Hematopoietic multipotent progenitor cell (in vitro differentiated cells): ENCODE results near the gene NACC1. TPM values are rescaled to one million over a fixed set of nuclear protein-coding genes. Genes with fewer than 3 reads are reported as not detected.

Experiments used
- DNase-seq, 3 donors: peaks; one replicate each; pipeline ENCODE4 v3.0.0-alpha.2; 2011 to 2015; ENCODE audit warnings: low read depth in 2 of 3, low spot score in 2 of 3
- total RNA-seq: library from RNA; depleted of rRNA; stranded (reverse); fragments of >200 nt; gene quantifications from one replicate; pipeline ENCODE4 v1.2.3, GENCODE V29; 2012

NACC1 gene
- total RNA-seq, 1 donor: 73.5 TPM

GRCh38 chr19:13087295-13087694 is 30.8 kb upstream of the NACC1 start:
- no peak for DNase-seq

DNA sequence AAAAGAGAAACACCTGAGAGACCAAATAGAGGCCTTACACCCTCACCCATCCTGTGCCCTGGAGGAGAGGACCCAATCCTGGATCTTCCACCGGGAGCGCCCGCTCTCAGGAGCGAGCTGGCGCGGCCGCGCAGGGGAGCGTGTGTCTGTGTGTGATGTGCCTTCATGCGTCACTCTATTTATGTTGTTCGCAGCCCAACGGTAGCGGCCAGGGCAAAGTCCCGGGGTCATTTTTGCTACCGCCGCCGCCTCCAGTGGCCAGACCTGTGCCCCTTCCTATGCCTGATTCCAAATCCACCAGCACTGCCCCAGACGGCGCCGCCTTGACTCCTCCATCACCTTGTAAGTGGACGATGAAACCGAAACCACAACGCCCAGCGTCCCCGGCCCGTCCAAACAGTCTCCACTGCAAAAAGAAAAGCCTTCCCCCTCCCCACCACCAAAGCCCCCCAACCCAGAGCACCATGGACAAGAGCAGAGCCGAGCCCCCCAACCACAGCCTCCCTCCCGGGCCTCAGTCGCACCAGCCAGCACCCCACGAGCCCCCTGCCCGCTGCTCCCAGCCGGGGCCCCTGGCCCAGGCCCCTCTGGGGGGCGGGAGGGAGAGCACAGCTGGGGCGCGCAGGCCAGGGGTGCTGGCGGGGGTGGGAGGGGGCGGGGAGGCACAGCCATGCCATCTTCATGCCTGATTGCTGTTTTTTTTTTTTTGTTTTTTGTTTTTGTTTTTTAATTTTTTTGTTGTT is 30.1 kb upstream of the NACC1 start:
- no peak for DNase-seq

DNA sequence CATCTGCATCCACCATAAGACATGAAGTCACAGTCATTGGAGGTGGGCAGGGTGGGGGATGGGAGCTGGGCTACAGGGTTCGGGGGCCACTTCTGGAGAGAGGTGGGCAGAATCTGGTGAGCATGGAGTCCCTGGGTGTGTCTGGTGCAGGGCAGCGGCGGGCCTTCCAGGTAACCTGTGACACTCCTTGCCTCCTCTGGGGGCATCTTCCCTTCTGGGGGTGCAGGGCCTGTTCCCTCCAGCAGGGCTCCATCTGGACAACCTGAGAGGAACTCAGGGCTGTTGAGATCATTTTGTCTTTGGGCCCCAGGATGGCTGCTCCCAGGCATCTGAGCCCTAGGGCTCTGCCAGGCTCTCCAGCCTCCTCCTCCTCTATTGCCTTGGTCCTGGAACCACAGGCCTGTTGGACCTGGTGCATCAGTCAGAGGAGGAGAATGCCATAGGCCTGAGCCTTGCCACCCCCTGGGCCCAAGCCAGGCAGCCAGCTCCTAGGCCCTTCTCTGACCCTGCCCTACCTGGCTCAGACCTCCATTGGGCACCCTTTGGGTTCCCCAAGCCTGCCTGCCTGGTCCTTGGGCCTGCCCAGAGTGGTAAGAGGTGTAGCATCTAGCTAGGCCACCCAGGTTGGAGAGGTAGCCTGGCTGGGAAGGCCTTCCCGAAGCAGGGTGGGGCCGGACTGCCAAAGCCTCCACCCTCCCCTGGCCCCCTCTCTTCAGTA is 28.8 kb upstream of the NACC1 start:
- peak in 1 of 3 donors; percentile 69 for DNase-seq

- no peak for DNase-seq
Observed at GRCh38 chr19:13089857-13090507, 28.1 kb upstream of the NACC1 start.

DNA sequence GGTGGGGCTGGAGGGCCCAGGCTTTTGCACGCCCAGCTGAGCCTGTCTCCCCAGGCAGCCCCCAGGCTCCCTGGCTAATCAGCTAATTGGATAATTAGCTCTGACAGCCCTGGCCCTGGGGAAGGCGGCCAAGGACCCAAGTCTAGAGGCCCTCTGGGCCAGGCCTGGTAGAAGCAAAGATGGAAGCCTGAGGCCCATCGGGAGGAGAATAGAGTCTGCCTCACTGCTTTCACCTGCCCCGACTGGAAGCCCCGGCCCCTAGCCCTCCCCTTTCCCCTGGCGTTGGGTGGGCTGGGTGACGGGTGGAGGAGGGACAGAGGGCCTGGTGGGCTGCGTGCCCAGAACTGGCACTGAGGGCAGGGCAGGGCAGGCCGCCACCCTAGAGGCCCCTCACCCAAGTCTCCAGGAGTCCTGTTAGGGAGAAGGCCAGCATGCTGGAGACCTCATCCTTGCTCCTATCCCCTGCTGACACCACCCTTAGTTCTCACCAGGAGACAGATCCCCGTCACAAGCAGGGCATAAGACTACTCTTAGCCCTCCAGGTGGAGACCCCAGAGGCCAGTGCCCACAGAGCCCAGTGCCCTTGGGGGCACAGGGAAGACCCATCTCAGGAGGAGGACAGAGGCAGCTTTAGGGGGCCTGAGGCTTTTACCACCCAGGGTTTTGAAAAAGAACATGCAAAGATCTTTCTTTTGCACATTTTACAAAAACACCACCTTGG is 27.4 kb upstream of the NACC1 start:
- no peak for DNase-seq

DNA sequence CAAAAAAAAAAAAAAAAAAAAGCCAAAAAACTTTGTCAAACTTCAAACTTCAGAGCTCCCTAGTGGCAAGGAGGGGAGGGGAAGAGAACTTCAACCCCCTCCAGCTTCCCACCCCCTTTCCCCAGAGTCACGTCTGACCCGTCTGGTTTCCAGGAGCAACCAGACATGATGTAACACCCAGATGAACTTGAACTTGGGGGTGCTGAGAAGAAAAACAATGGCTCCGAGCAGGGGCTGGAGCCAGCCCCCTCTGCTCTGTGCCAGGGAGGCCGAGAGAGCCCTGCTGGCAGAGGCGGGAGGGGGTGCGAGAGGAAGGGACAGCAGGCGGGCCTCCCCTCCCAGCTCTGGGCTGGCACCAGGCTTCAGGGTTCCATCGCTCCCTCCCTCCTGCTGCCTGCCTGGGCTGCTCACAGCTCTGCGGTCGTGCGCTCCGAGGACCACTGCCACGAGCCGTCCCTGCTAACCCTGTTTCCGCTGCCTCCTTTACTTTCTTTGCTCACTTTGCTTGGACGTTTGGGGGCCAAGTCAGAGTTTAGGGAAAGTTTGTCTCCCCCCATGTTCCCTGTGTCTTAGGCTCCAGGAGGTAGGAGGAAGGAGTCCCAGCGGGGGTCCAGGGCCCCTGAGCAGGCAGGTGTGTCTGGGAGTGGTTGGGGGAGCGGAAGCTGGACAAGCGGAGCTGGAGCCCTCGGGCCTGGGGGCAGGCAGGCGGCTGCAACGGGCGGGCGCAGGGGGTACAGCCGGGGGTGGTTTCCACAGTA is 26.5 kb upstream of the NACC1 start:
- DNase-seq: peak in 2 of 3 donors; percentile 65 to 66

GRCh38 chr19:13092158-13092543 is 25.9 kb upstream of the NACC1 start:
- DNase-seq: no peak

- no peak for DNase-seq
Observed at GRCh38 chr19:13092606-13093235, 25.3 kb upstream of the NACC1 start.

DNA sequence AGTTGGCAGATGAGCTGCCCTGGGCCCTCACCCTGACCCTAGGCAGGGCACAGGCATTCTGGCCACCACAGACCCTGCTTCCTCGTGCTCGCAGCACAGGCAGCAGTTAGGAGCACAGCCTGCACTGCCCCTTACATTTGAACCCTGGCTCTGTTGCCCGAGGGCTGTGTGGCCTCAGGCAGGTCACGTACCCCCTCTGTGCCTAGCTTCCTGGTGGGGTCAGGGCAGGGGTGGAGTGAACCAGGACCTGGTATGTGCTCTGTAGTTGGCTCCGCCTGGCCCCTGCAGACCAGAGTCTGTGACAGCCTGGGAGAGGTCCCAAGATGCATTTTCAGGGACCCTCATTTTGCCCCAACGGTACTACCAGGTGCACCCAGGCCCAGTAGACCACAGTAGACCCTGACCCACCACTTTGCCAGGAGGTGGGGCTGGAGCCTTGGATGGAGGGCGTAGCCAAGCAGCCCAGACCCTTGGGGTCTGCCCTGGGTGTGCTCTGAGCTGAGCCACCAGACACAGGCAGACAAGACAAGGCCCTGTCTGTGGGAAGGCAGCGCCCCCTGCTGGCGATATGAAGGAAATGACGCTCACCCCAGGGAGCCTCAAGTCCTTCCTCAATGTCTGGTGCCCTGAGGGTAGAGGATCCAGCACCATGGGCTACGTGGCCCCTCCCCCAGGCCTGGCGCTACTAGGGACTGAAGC is 24.5 kb upstream of the NACC1 start:
- DNase-seq: peak; percentile 68 to 94 (median 84)

GRCh38 chr19:13094106-13094504 is 24.0 kb upstream of the NACC1 start:
- no peak for DNase-seq

DNA sequence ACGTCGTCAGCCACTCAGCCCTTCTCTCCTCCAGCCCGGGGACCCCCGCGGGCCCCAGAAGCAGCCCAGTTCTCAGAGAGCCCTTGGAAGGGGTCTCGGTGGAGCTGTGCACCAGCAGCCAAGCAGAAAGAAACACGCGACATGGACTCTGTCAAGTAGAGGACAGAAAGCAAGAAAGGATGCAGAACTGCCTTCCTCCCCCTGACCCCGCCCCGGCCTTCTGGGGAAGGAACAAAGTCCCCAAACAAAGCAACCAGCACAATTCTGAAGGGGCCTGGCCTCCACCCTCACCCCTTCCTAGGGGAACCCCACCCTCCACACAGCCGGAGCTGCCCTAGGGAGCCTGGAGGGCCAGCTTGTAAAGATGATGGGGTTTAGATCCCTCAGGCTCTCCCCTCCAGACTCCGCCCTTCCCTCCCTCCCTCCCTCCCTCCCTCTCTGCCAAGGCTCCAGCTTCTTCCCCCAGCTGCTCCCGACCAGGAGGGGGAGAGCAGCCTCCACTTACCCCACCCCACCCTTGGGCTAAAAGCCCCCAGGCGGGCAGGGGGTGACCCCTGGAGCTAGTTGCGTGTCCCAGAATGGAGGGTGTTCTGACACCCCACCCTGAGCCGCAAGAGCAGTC is 23.2 kb upstream of the NACC1 start:
- peak in 2 of 3 donors; percentile 48 to 52 for DNase-seq

GRCh38 chr19:13095393-13095784 is 22.7 kb upstream of the NACC1 start:
- DNase-seq: peak in 2 of 3 donors; percentile 57 to 66

GRCh38 chr19:13095934-13096927 is 21.8 kb upstream of the NACC1 start:
- peak in 2 of 3 donors; percentile 70 to 75 for DNase-seq

DNA sequence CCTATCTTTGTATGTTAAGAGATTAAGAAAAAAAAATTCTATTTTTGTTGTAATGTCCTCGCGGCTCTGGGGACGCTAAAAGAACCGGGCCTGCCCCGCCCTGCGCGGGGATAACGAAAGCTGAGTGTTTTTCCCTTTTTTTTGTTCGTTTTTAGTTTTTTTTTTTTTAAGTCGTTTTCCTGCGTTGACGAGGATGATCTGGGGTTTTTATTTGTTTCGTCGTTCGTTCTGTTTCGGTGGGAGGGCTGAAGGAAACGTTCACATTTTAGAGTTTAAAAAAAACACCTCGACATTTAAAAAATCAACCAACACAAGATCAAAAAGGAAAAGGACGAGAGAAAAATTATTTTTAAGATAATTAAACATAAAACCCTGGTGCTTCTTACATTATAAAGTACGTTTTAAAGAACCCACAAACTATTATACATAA is 21.0 kb upstream of the NACC1 start:
- DNase-seq: no peak

- DNase-seq: peak in 1 of 3 donors; percentile 52
Observed at GRCh38 chr19:13097463-13098258, 20.4 kb upstream of the NACC1 start.

DNA sequence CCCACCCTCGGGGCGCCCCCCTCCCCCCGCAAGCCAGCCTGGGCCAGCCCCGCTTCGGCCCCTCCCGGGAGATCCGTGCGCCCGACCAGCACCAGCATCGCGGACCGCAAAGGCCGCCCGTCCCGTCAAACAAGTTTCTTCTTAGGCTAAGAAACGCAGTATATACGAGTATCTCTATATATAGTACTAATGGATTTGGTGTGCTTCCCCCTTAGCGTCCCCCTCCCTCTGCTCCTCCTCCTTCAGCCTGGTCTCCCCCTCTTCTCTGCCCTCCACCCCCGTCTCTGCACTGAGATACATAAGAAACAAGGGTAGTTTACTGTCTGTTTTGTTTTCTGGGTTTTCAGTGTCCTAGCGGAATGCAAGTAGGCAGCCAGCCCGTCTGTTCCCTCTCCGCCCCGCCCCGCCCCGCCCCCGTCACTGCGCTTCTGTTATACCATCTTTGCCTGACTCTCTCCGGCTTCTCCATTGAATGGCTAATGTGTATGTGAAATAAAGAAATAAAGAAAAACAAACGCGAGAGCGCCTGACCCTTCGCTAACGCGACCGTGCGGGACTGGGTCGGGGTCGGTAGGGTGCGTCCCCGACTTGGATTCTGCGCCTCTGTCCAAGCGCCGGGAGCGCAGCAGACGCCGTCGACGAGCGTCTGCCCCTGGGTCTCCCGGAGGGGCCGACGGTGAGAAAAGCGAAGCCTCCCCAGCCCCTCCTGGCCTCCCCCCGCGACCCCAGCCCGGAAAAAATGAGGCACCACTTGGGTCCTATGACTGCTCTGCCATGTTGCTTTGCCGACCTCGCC is 19.6 kb upstream of the NACC1 start:
- DNase-seq: peak in 2 of 3 donors; percentile 78 to 92
